H9 (cell line): ENCODE measurements around the gene GCLC. TPM values are rescaled to one million over a fixed set of nuclear protein-coding genes. Genes with fewer than 3 reads are reported as not detected.

Experiments used
- DNase-seq: peaks from one replicate; pipeline ENCODE4 v3.0.0-alpha.2; 2017
- H2AFZ ChIP-seq: one replicate; pipeline ENCODE4 v1.6.1; 2013; ENCODE audit warnings: mild to moderate bottlenecking, low read length, control low read depth, moderate library complexity
- H2AK5ac ChIP-seq: 2 replicates; pipeline ENCODE4 v1.6.1; 2013; ENCODE audit warnings: low read length, control low read depth, mixed read lengths; ENCODE audit not compliant: insufficient read length
- H2BK120ac ChIP-seq: one replicate; pipeline ENCODE4 v1.6.1; 2013; ENCODE audit warnings: low read depth, mild to moderate bottlenecking, low read length, control low read depth, inconsistent platforms; ENCODE audit not compliant: poor library complexity, severe bottlenecking
- H2BK12ac ChIP-seq: 2 replicates; pipeline ENCODE4 v1.6.1; 2013; ENCODE audit warnings: low read length, control low read depth, mixed read lengths, low read depth; ENCODE audit not compliant: insufficient read length
- H2BK15ac ChIP-seq: 2 replicates; pipeline ENCODE4 v1.6.1; 2013; ENCODE audit warnings: low read depth, low read length, control low read depth
- H2BK20ac ChIP-seq: one replicate; pipeline ENCODE4 v1.6.1; 2013; ENCODE audit warnings: low read depth, mild to moderate bottlenecking, low read length, control low read depth, inconsistent platforms; ENCODE audit not compliant: poor library complexity, severe bottlenecking
- H2BK5ac ChIP-seq: 2 replicates; pipeline ENCODE4 v1.6.1; 2013; ENCODE audit warnings: low read length, control low read depth, mixed read lengths; ENCODE audit not compliant: insufficient read length
- H3K14ac ChIP-seq: 2 replicates; pipeline ENCODE4 v1.6.1; 2013; ENCODE audit warnings: low read length, control low read depth; ENCODE audit not compliant: insufficient read depth
- H3K18ac ChIP-seq: 2 replicates; pipeline ENCODE4 v1.6.1; 2013; ENCODE audit warnings: low read depth, mild to moderate bottlenecking, mixed read lengths, low read length, control low read depth; ENCODE audit not compliant: insufficient read length
- H3K23ac ChIP-seq: 2 replicates; pipeline ENCODE4 v1.6.1; 2013; ENCODE audit warnings: low read length, control low read depth, mixed read lengths, low read depth; ENCODE audit not compliant: insufficient read length
- H3K23me2 ChIP-seq: 2 replicates; pipeline ENCODE4 v1.6.1; 2013; ENCODE audit warnings: low read depth, mild to moderate bottlenecking, mixed read lengths, low read length, control low read depth; ENCODE audit not compliant: insufficient read length, poor library complexity, severe bottlenecking
- H3K27ac ChIP-seq: 2 replicates; pipeline ENCODE4 v1.5.1; 2013; ENCODE audit warnings: low read length, control low read depth, mixed read lengths, low read depth; ENCODE audit not compliant: insufficient read length
- H3K27me3 ChIP-seq: 2 replicates; pipeline ENCODE4 v1.6.1; 2013; ENCODE audit warnings: low read length, control low read depth, inconsistent platforms; ENCODE audit not compliant: insufficient read depth
- H3K4ac ChIP-seq: 2 replicates; pipeline ENCODE4 v1.6.1; 2013; ENCODE audit warnings: low read depth, mild to moderate bottlenecking, control low read depth, inconsistent platforms, low read length, moderate library complexity
- H3K4me1 ChIP-seq: 2 replicates; pipeline ENCODE4 v1.6.1; 2013; ENCODE audit warnings: low read length, control low read depth, inconsistent platforms; ENCODE audit not compliant: insufficient read depth
- H3K4me2 ChIP-seq: 2 replicates; pipeline ENCODE4 v1.6.1; 2013; ENCODE audit warnings: low read length, control low read depth, mixed read lengths; ENCODE audit not compliant: insufficient read length, insufficient read depth
- H3K56ac ChIP-seq: 2 replicates; pipeline ENCODE4 v1.6.1; 2013; ENCODE audit warnings: low read depth, mild to moderate bottlenecking, mixed read lengths, low read length, control low read depth; ENCODE audit not compliant: insufficient read length
- H3K79me1 ChIP-seq: 2 replicates; pipeline ENCODE4 v1.6.1; 2013; ENCODE audit warnings: low read depth, mild to moderate bottlenecking, moderate library complexity, low read length, control low read depth, inconsistent platforms; ENCODE audit not compliant: insufficient read depth, poor library complexity, severe bottlenecking
- H3K79me2 ChIP-seq: 2 replicates; pipeline ENCODE4 v1.6.1; 2013; ENCODE audit warnings: low read length, control low read depth, inconsistent platforms; ENCODE audit not compliant: insufficient read depth
- H3K9ac ChIP-seq: 2 replicates; pipeline ENCODE4 v1.6.1; 2013; ENCODE audit warnings: low read length, control low read depth, mixed read lengths; ENCODE audit not compliant: insufficient read length; ENCODE audit errors: extremely low read depth
- H3K9me3 ChIP-seq: one replicate; pipeline ENCODE4 v1.6.1; 2013; ENCODE audit warnings: low read depth, low read length, inconsistent platforms; ENCODE audit not compliant: control insufficient read depth
- H3T11ph ChIP-seq: one replicate; pipeline ENCODE4 v1.6.1; 2013; ENCODE audit warnings: mild to moderate bottlenecking, low read length, control low read depth, inconsistent platforms
- H4K20me1 ChIP-seq: one replicate; pipeline ENCODE4 v1.6.1; 2013; ENCODE audit not compliant: control insufficient read depth, insufficient read length, insufficient read depth
- H4K5ac ChIP-seq: 2 replicates; pipeline ENCODE4 v1.6.1; 2013; ENCODE audit warnings: low read depth, mild to moderate bottlenecking, mixed read lengths, low read length, control low read depth; ENCODE audit not compliant: insufficient read length
- H4K8ac ChIP-seq: replicated peaks from 2 replicates; pipeline ENCODE4 v1.6.1; 2013; ENCODE audit warnings: low read length, control low read depth, mixed read lengths, low read depth; ENCODE audit not compliant: insufficient read length
- H4K91ac ChIP-seq: 2 replicates; pipeline ENCODE4 v1.6.1; 2013; ENCODE audit warnings: low read depth, mild to moderate bottlenecking, moderate library complexity, mixed read lengths, low read length, control low read depth; ENCODE audit not compliant: insufficient read length
- H3K27ac Mint-ChIP-seq, 3 experiments: 2 replicates in 2 of 3; 3 replicates in 1 of 3; pipeline ENCODE4 v1.8.0; 2020 to 2021; ENCODE audit warnings: mixed read lengths in 3 of 3, mild to moderate bottlenecking in 1 of 3, moderate library complexity in 1 of 3
- H3K27me3 Mint-ChIP-seq: 2 replicates; pipeline ENCODE4 v1.8.0; 2021; ENCODE audit warnings: low read depth, mild to moderate bottlenecking, moderate library complexity, mixed read lengths
- H3K36me3 Mint-ChIP-seq, 3 experiments: 2 replicates in 2 of 3; 3 replicates in 1 of 3; pipeline ENCODE4 v1.8.0; 2020 to 2021; ENCODE audit warnings: low read depth in 3 of 3, mixed read lengths in 3 of 3; ENCODE audit not compliant: insufficient read depth in 1 of 3
- H3K4me1 Mint-ChIP-seq, 2 experiments: 2 replicates each; pipeline ENCODE4 v1.8.0; 2020; ENCODE audit warnings: mixed read lengths in 2 of 2
- H3K4me3 Mint-ChIP-seq, 2 experiments: 2 replicates in 1 of 2; 3 replicates in 1 of 2; pipeline ENCODE4 v1.8.0; 2020 to 2021; ENCODE audit warnings: mild to moderate bottlenecking in 2 of 2, mixed read lengths in 2 of 2, moderate library complexity in 1 of 2
- H3K9me3 Mint-ChIP-seq, 2 experiments: 2 replicates in 1 of 2; 3 replicates in 1 of 2; pipeline ENCODE4 v1.8.0; 2020; ENCODE audit warnings: mild to moderate bottlenecking in 2 of 2, mixed read lengths in 2 of 2, moderate library complexity in 1 of 2
- WGBS: extraction: QIAGEN DNeasy Blood & Tissue Kit; methylation state at CpG from one replicate; pipeline ENCODE4 v1.1.7; 2013; ENCODE audit warnings: missing lambda C conversion rate, low lambda C conversion rate, mixed read lengths; ENCODE audit not compliant: insufficient read length; ENCODE audit errors: extremely low coverage; 5-methylcytosine and 5-hydroxymethylcytosine counted together
- total RNA-seq: library from RNA; stranded (reverse); gene quantifications from 2 replicates; pipeline ENCODE4 v1.2.1, GENCODE V29; 2021
- TF ChIP-seq, protein P1 (sequence below): fragments of 200-600 bp; sonication (generic); conservative IDR thresholded peaks from 3 replicates; pipeline ENCODE4 v1.8.0; 2021; ENCODE audit warnings: antibody characterized with exemption, mild to moderate bottlenecking

GCLC gene
- total RNA-seq, 1 experiment from 2014 or later = 55.5 TPM

- no peak overlapping the region for H3K23ac ChIP-seq
- peak overlapping the region; percentile 33 to 64 (median 37); a peak in 5 of 7 replicates for H3K27ac Mint-ChIP-seq
- TF ChIP-seq, protein P1, sequence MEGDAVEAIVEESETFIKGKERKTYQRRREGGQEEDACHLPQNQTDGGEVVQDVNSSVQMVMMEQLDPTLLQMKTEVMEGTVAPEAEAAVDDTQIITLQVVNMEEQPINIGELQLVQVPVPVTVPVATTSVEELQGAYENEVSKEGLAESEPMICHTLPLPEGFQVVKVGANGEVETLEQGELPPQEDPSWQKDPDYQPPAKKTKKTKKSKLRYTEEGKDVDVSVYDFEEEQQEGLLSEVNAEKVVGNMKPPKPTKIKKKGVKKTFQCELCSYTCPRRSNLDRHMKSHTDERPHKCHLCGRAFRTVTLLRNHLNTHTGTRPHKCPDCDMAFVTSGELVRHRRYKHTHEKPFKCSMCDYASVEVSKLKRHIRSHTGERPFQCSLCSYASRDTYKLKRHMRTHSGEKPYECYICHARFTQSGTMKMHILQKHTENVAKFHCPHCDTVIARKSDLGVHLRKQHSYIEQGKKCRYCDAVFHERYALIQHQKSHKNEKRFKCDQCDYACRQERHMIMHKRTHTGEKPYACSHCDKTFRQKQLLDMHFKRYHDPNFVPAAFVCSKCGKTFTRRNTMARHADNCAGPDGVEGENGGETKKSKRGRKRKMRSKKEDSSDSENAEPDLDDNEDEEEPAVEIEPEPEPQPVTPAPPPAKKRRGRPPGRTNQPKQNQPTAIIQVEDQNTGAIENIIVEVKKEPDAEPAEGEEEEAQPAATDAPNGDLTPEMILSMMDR = no peak
- H3K23me2 ChIP-seq = no peaks in the 10 kb centered on the region
- no peak overlapping the region for H2BK15ac ChIP-seq
- H3K79me1 ChIP-seq = no peaks in the 10 kb centered on the region
- DNase-seq = no peak
- no peak overlapping the region for H2BK20ac ChIP-seq
- no peak overlapping the region for H3K14ac ChIP-seq
- H3K4me1 Mint-ChIP-seq = peaks cover 69 to 71% of the 10 kb centered on the region in 2 experiments
- H3K79me2 ChIP-seq = peaks cover 2% of the 10 kb centered on the region; the same call in 1 of the 2 replicates
- no peaks in the 10 kb centered on the region for H3K27me3 ChIP-seq
- H3K9ac ChIP-seq = no peak overlapping the region
- no peaks in the 10 kb centered on the region for H3K27me3 Mint-ChIP-seq
- no peak overlapping the region for H2BK12ac ChIP-seq
- WGBS = no CpG with 5 or more reads among the region's 8 CpGs
- no peak overlapping the region for H4K91ac ChIP-seq
- no peak overlapping the region for H3K4me2 ChIP-seq
- no peaks in the 10 kb centered on the region for H4K20me1 ChIP-seq
- no peak overlapping the region for H2BK120ac ChIP-seq
- no peak overlapping the region for H2AFZ ChIP-seq
- no peak overlapping the region for H3K4me3 Mint-ChIP-seq
- peaks cover 18% of the 10 kb centered on the region for H3K4me1 ChIP-seq
- H3K9me3 Mint-ChIP-seq = no peaks in the 10 kb centered on the region
- H2BK5ac ChIP-seq = no peak overlapping the region
- no peak overlapping the region for H2AK5ac ChIP-seq
- no peak overlapping the region for H3K4ac ChIP-seq
- no peak overlapping the region for H4K8ac ChIP-seq
- peaks cover 0 to 7% (median 0%) of the 10 kb centered on the region in 3 experiments; a peak in 1 of 7 replicates for H3K36me3 Mint-ChIP-seq
- H3K56ac ChIP-seq = no peak overlapping the region
- no peak overlapping the region for H3T11ph ChIP-seq
- H4K5ac ChIP-seq = no peak overlapping the region
- H3K27ac ChIP-seq = no peak overlapping the region
- no peak overlapping the region for H3K18ac ChIP-seq
- no peaks in the 10 kb centered on the region for H3K9me3 ChIP-seq
These were observed 12.7 kb downstream of the GCLC start for GRCh38 chr6:53532061-53532797.
